Vagina (tissue), 2 donors: ENCODE results near the gene SLC25A41. TPM values are rescaled to one million over a fixed set of nuclear protein-coding genes. Genes with fewer than 3 reads are reported as not detected.

Source experiments
- DNase-seq, 2 donors: peaks; one replicate each; pipeline ENCODE4 v3.0.0-alpha.2; 2017; ENCODE audit errors: extremely low spot score in 2 of 2
- H3K27ac ChIP-seq: fragments of 200-600 bp; sonication (generic); one replicate; pipeline ENCODE4 v1.5.1; 2019
- H3K27me3 ChIP-seq: fragments of 200-600 bp; sonication (generic); one replicate; pipeline ENCODE4 v1.5.1; 2019
- H3K36me3 ChIP-seq, 2 donors: fragments of 200-600 bp; sonication (generic); one replicate each; pipeline ENCODE4 v1.5.1; 2017 to 2019
- H3K4me1 ChIP-seq: fragments of 200-600 bp; sonication (generic); one replicate; pipeline ENCODE4 v1.5.1; 2019
- H3K4me3 ChIP-seq, 2 donors: fragments of 200-600 bp; sonication (generic); 1 replicate in 1 of 2; 2 replicates in 1 of 2; pipeline ENCODE4 v1.5.1; 2016 to 2019
- H3K9me3 ChIP-seq: fragments of 200-600 bp; sonication (generic); one replicate; pipeline ENCODE4 v1.5.1; 2019
- CTCF ChIP-seq, 3 experiments: fragments of 450-650 bp in 2 of 3; fragments of 200-600 bp in 1 of 3; sonication (generic) in 1 of 3; IDR thresholded peaks; one replicate each; pipeline ENCODE4 v1.5.1; 2017 to 2019; ENCODE audit warnings: antibody characterized with exemption in 3 of 3, mild to moderate bottlenecking in 2 of 3, moderate library complexity in 2 of 3
- POLR2A ChIP-seq, 2 donors: fragments of 450-650 bp; IDR thresholded peaks; one replicate each; pipeline ENCODE4 v1.6.1; 2017; ENCODE audit warnings: antibody characterized with exemption in 2 of 2, mild to moderate bottlenecking in 2 of 2, moderate library complexity in 2 of 2
- POLR2AphosphoS5 ChIP-seq, 2 donors: sonication (generic); formaldehyde crosslinking; IDR thresholded peaks; one replicate each; pipeline ENCODE4 v1.9.0; 2017; ENCODE audit warnings: antibody characterized with exemption in 2 of 2, mild to moderate bottlenecking in 2 of 2, low read depth in 1 of 2; ENCODE audit not compliant: insufficient read depth in 1 of 2
- intact Hi-C: fragments of 100-400 bp; cut with DNase I; formaldehyde crosslinking; loops from one replicate; pipeline ENCODE4 v1.15.1; 2023
- total RNA-seq: library from RNA; depleted of rRNA; stranded (reverse); fragments of >200 nt; gene quantifications from one replicate; pipeline ENCODE4 v1.2.3, GENCODE V29; 2016

Gene SLC25A41
- total RNA-seq, 1 donor from 2014 or later: not detected

GRCh38 chr19:6396305-6396704, 37.3 kb downstream of the SLC25A41 start:
- DNase-seq: no peak
- Histone ChIP-seq H3K27me3 (no peaks in the 10 kb centered on the region), H3K4me3 (no peak overlapping the region), H3K4me1 (peaks cover 15% of the 10 kb centered on the region), H3K9me3 (no peaks in the 10 kb centered on the region), H3K36me3 (no peaks in the 10 kb centered on the region), H3K27ac (no peak overlapping the region)
- intact Hi-C loops: no loop called here
- TF ChIP-seq POLR2AphosphoS5 (IDR thresholded peaks at IDR 0.05; ENCODE audit: insufficient read depth in 1 of 2, low read depth in 1 of 2) (no peak), CTCF (IDR thresholded peaks at IDR 0.05) (no peak), POLR2A (IDR thresholded peaks at IDR 0.05) (no peak)

- H3K27ac ChIP-seq: no peak overlapping the region
- no peaks in the 10 kb centered on the region for H3K9me3 ChIP-seq
- DNase-seq: no peak
- peaks cover 0 to 5% of the 10 kb centered on the region in 2 donors for H3K36me3 ChIP-seq
- intact Hi-C loops: no loop called here
- no peaks in the 10 kb centered on the region for H3K27me3 ChIP-seq
- peaks cover 20% of the 10 kb centered on the region for H3K4me1 ChIP-seq
- H3K4me3 ChIP-seq: no peak overlapping the region
- TF ChIP-seq POLR2A (IDR thresholded peaks at IDR 0.05): no peak
- no peak for TF ChIP-seq POLR2AphosphoS5 (IDR thresholded peaks at IDR 0.05; ENCODE audit: insufficient read depth in 1 of 2, low read depth in 1 of 2)
- no peak for TF ChIP-seq CTCF (IDR thresholded peaks at IDR 0.05)
Measured at GRCh38 chr19:6394831-6395230, 38.7 kb downstream of the SLC25A41 start.

GRCh38 chr19:6393983-6394412, 39.6 kb downstream of the SLC25A41 start:
- H3K4me3 ChIP-seq: peak overlapping the region; percentile 57 to 79
- peak overlapping the region; percentile 77 for H3K27ac ChIP-seq
- H3K9me3 ChIP-seq: no peaks in the 10 kb centered on the region
- H3K4me1 ChIP-seq: peaks cover 20% of the 10 kb centered on the region
- no peak for TF ChIP-seq CTCF (IDR thresholded peaks at IDR 0.05)
- no peak for TF ChIP-seq POLR2AphosphoS5 (IDR thresholded peaks at IDR 0.05; ENCODE audit: insufficient read depth in 1 of 2, low read depth in 1 of 2)
- TF ChIP-seq POLR2A (IDR thresholded peaks at IDR 0.05): no peak
- peaks cover 0 to 12% of the 10 kb centered on the region in 2 donors for H3K36me3 ChIP-seq
- no peak for DNase-seq
- intact Hi-C loops: no loop called here
- H3K27me3 ChIP-seq: no peaks in the 10 kb centered on the region

- no peaks in the 10 kb centered on the region for H3K9me3 ChIP-seq
- H3K4me1 ChIP-seq: peaks cover 20% of the 10 kb centered on the region
- peak within 1 kb of the TSS; percentile 57 to 79 for H3K4me3 ChIP-seq
- H3K27me3 ChIP-seq: no peaks in the 10 kb centered on the region
- peak; percentile 50 to 82 for TF ChIP-seq POLR2AphosphoS5 (IDR thresholded peaks at IDR 0.05; ENCODE audit: insufficient read depth in 1 of 2, low read depth in 1 of 2)
- TF ChIP-seq CTCF (IDR thresholded peaks at IDR 0.05): peak in 1 of 3 experiments; percentile 3
- TF ChIP-seq POLR2A (IDR thresholded peaks at IDR 0.05): no peak
- intact Hi-C loops: no loop called here
- H3K27ac ChIP-seq: peak within 1 kb of the TSS; percentile 77
- peaks cover 0 to 19% of the 10 kb centered on the region in 2 donors for H3K36me3 ChIP-seq
- peak in 1 of 2 donors; percentile 95 for DNase-seq
Measured at GRCh38 chr19:6393074-6393982, 40.2 kb downstream of the SLC25A41 start, which contains the start of gene GTF2F1. Gene GTF2F1 (minus strand): TSS chr19:6393164. CDS start chr19:6392995, 169 bp downstream.
